M059J (cell line): ENCODE results near the gene SLC35F2. TPM values are rescaled to one million over a fixed set of nuclear protein-coding genes. Genes with fewer than 3 reads are reported as not detected.
"Not testable (repeated sequence)": the region's sequence is repeated elsewhere in the genome, so short reads cannot be mapped to it uniquely, and the experiment has no call there.

Source experiments
- DNase-seq: peaks from one replicate; pipeline ENCODE4 v3.0.0-alpha.2; 2012; ENCODE audit warnings: low read depth
- total RNA-seq: library from RNA; depleted of rRNA; stranded (reverse); fragments of >200 nt; shearing (Covaris generic); gene quantifications from 2 replicates; pipeline ENCODE4 v1.2.3, GENCODE V29; 2014

Gene SLC35F2
- total RNA-seq, 1 experiment from 2014 or later: 26.4 TPM

GRCh38 chr11:107842412-107843100, 16.0 kb downstream of the SLC35F2 start:
- DNase-seq: no peak

GRCh38 chr11:107840129-107840484, 18.5 kb downstream of the SLC35F2 start:
- DNase-seq: no peak

GRCh38 chr11:107836851-107837250, 21.7 kb downstream of the SLC35F2 start:
- no peak for DNase-seq

GRCh38 chr11:107834995-107835394, 23.6 kb downstream of the SLC35F2 start:
- no peak for DNase-seq

GRCh38 chr11:107833926-107834325, 24.7 kb downstream of the SLC35F2 start:
- not testable (repeated sequence) for DNase-seq

- no peak for DNase-seq
Observed at GRCh38 chr11:107830915-107831540, 27.6 kb downstream of the SLC35F2 start.

GRCh38 chr11:107827041-107827440, 31.5 kb downstream of the SLC35F2 start:
- no peak for DNase-seq

- peak; percentile 15 for DNase-seq
Observed at GRCh38 chr11:107825875-107826274, 32.7 kb downstream of the SLC35F2 start.

- DNase-seq: no peak
Observed at GRCh38 chr11:107824668-107825369, 33.8 kb downstream of the SLC35F2 start.

- no peak for DNase-seq
Observed at GRCh38 chr11:107821199-107821927, 37.2 kb downstream of the SLC35F2 start.

- DNase-seq: peak; percentile 29
Observed at GRCh38 chr11:107819361-107820014, 39.1 kb downstream of the SLC35F2 start.

- no peak for DNase-seq
Observed at GRCh38 chr11:107818491-107818890, 40.1 kb downstream of the SLC35F2 start.

GRCh38 chr11:107816028-107816427, 42.6 kb downstream of the SLC35F2 start:
- no peak for DNase-seq

- DNase-seq: no peak
Observed at GRCh38 chr11:107810875-107811274, 47.7 kb downstream of the SLC35F2 start.

- DNase-seq: no peak
Observed at GRCh38 chr11:107808521-107808920, 50.1 kb downstream of the SLC35F2 start.

- no peak for DNase-seq
Observed at GRCh38 chr11:107804971-107805370, 53.6 kb downstream of the SLC35F2 start.

- DNase-seq: no peak
Observed at GRCh38 chr11:107804211-107804610, 54.4 kb downstream of the SLC35F2 start.

- no peak for DNase-seq
Observed at GRCh38 chr11:107801641-107802040, 56.9 kb downstream of the SLC35F2 start.

GRCh38 chr11:107799218-107799859, 59.2 kb downstream of the SLC35F2 start:
- DNase-seq: peak; percentile 59

GRCh38 chr11:107792049-107792443, 66.5 kb downstream of the SLC35F2 start:
- no peak for DNase-seq

GRCh38 chr11:107791343-107792048, 67.1 kb downstream of the SLC35F2 start:
- no peak for DNase-seq
